Fibroblast of villous mesenchyme (primary cell): ENCODE measurements around the gene DAB1. TPM values are rescaled to one million over a fixed set of nuclear protein-coding genes. Genes with fewer than 3 reads are reported as not detected.

Experiments used
- DNase-seq: peaks from one replicate; pipeline ENCODE4 v3.0.0-alpha.2; 2010; ENCODE audit warnings: low read depth
- H3K4me3 ChIP-seq: 2 replicates; pipeline ENCODE4 v1.5.1; 2011; ENCODE audit warnings: low read depth, mild to moderate bottlenecking, low read length
- total RNA-seq: library from RNA; depleted of rRNA; stranded (reverse); fragments of >200 nt; gene quantifications from 2 replicates; pipeline ENCODE4 v1.2.3, GENCODE V29; 2012
- TF ChIP-seq, protein P1 (sequence below): IDR thresholded peaks from 2 replicates; pipeline ENCODE4 v1.5.1; 2012; ENCODE audit warnings: low read depth, mild to moderate bottlenecking, low read length; ENCODE audit not compliant: insufficient read depth

The DAB1 gene
- total RNA-seq, 1 donor, result not detected

DNA sequence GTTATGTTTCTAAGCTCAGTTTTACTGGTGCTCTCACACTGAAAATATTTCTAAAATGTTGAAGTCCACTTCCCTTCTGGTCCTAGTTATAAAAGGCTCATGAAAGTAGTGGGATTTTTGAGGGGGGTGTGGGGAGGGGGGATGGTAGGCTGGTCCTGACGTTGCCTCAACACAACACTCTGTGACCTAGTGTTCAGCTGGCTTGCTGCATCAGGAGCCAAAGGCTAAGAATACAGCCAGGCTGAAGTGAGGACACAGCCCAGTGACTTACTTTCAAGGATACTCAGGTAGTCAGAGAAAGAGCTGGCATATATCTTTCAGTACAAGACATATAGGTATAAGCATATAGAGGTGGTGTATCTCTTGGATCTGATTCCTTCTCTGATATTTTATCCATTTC, 306.1 kb downstream of the DAB1 start:
- H3K4me3 ChIP-seq, result no peak overlapping the region
- no peak for DNase-seq
- TF ChIP-seq, protein P1, sequence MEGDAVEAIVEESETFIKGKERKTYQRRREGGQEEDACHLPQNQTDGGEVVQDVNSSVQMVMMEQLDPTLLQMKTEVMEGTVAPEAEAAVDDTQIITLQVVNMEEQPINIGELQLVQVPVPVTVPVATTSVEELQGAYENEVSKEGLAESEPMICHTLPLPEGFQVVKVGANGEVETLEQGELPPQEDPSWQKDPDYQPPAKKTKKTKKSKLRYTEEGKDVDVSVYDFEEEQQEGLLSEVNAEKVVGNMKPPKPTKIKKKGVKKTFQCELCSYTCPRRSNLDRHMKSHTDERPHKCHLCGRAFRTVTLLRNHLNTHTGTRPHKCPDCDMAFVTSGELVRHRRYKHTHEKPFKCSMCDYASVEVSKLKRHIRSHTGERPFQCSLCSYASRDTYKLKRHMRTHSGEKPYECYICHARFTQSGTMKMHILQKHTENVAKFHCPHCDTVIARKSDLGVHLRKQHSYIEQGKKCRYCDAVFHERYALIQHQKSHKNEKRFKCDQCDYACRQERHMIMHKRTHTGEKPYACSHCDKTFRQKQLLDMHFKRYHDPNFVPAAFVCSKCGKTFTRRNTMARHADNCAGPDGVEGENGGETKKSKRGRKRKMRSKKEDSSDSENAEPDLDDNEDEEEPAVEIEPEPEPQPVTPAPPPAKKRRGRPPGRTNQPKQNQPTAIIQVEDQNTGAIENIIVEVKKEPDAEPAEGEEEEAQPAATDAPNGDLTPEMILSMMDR, result no peak

DNA sequence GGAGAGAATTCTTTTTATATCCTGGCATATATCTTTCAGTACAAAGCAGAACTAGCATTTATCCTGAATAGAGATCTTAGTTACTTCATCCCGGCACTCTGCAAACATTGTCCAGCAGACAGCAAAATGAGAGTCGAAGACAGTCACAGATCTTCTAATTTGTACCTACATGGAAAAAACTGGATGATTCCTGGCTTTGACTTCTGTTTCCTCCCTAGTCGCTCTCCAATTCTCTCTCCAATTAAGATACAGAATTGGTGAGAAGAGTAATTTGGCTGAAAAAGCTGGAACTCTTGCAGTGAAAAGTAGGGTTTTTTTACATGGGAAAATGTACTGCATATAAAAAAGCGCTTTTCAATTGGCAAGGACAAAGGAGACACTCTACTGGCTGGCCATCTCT, 307.0 kb downstream of the DAB1 start:
- TF ChIP-seq, protein P1, result no peak
- no peak for DNase-seq
- no peak overlapping the region for H3K4me3 ChIP-seq

DNA sequence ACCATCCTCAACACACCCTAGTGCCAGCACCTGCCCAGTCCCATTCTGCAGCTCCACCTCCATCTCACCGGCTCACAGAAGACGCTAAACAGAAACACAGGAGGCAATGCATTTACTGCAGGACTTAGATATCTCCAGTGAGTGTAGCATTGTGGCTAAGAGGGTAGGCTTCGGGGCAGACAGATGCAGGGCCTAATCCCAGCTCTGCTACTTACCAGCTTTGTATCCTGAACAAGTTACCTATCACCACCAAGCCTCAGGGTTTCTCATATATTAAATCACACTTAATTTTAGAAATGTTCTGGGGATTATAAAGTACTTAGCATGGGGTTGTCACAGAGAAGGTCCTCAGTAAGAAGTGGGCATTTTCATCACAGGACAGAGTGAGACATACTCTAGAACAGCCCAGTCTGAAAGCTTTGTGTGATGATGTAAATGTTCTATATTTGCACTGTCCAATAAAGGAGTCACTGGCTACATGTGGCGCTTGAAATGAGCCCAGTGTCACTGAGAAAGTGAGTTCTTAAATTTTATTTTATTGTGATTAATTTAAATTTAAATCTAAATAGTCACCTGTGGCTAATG, 308.7 kb downstream of the DAB1 start:
- no peak for DNase-seq

DNA sequence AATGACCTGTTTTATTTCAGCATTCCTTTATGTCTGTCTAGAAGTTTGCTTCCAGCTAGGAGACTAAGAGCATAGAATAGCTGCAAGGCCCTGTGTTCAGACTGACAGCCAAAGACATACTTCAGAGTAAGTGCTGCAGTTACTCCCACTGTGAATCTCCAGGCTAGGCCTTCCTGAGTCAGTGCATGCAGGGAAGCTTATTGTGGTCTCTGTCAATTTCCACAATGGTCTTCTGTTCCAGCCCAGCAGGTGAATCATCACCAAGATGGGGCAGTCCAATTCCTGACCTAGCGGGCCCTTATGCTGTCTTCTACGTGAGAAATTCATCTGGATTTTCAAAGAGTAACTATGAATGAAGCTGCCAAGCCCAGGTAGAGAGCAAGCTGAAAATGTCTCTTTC, 311.7 kb downstream of the DAB1 start:
- TF ChIP-seq, protein P1, result no peak
- no peak overlapping the region for H3K4me3 ChIP-seq
- DNase-seq, result no peak

More for the DNA sequence above, 308.7 kb downstream of the DAB1 start:
- no peak overlapping the region for H3K4me3 ChIP-seq
- TF ChIP-seq, protein P1, result no peak

DNA sequence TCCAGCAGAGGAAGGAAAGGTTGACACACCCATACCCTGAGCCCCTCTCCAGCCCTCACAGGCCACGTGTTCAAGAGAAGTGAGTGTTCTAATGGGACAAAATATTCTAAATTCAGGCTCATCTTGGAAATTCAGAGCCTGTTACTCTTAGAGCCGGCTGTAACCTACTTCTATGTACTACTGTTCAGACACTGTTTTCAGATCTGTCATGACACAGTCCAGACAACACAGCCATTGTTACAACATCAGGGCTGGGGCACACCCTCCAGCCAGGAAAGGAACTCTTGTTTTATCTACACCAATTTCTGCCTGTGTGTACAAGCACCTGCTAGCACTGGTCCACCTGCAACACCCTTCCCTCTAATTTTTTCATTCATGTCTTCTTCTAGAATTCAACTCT, 312.7 kb downstream of the DAB1 start:
- no peak for DNase-seq
- no peak overlapping the region for H3K4me3 ChIP-seq
- TF ChIP-seq, protein P1, result no peak

DNA sequence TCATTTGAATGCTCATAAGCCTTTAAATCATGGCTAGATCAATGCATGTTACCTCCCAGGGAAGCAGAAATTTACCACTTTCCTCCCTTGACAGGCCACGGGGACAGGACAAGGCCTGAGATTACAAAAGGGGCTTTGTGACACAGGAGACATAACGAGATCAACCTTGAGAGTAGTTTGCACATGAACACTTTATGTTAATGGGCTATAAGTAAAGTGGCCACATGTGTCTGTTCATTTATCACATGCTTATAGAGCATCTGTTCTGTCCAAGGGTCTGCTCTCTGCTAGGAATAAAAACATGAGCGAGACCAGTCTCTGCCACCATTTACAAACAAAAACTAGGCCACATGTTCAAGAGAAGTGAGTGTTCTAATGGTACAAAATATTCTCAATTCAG, 314.0 kb downstream of the DAB1 start:
- no peak overlapping the region for H3K4me3 ChIP-seq
- TF ChIP-seq, protein P1, result no peak
- no peak for DNase-seq

DNA sequence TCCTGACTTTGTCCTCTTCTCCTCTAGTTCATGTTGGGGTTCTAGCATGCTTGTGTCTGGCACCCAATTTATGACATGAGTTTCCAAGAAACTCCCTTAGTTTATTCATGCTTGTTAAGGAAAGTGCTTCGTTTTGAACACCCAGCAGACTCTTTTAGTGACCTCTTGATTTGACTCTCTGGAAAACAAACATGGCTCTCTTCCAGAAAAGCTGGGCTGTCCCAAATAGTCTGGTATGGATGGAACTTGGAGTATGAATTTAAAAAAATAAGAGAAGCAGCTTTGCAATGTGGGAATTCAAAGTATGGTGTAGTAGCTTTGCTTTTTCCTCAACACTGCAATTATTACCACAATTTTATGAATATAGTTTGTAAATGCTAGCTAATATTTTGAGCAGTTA, 314.6 kb downstream of the DAB1 start:
- TF ChIP-seq, protein P1, result no peak
- H3K4me3 ChIP-seq, result no peak overlapping the region
- no peak for DNase-seq
